GM19467 (cell line): Measurements from ENCODE around the gene FANCI.

Experiments used
- ATAC-seq: cut with Tn5 transposase; IDR thresholded peaks from one replicate; pipeline ENCODE4 v1.9.1; 2021; ENCODE audit warnings: mild to moderate bottlenecking, moderate library complexity; ENCODE audit not compliant: unreplicated experiment

Gene FANCI

DNA sequence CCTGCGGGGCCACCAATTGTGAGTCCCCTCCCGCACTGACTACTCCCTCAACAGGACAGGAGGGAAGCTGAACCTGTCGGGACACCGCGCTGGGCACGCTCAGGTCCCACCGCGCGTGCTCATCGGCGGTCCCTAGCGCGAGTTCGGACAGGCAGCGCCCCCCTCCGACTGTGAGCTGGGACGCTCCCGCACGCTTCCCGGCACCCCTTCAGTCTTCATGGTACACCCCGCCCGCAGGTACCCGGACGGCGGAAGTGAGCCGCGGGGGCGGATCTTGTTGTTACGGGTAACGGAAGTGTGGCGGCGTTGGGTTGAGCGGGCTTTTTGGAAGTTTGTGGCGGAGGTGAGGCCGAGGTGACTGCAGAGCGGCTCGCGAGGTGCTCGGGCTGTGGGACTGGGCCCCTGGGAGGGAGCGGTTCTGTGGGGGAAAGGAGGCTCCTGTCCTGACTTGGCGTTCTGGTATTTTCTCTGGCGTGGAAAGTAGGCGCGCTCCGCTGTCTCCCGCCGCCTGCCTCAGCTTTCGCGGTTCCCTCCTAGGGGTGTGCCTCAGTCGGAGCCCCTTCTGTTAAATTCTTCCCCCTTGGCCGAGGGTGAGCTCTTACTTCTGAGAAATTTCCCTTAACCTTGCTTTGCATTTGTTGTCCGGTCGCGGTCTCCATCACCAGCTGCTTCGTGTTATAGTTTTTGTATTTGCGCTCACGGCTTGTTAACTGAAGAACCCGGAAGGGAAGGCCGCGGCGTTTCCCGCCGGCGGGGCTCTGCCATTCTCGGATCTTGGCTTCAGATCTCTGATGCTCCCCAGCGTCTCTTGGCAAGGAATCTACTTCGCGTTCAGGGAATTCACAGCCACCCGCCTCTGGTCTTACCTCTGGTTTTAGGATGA, at the start of gene FANCI:
TSS of gene FANCI (plus strand) at position 289 of the 883 bp plus-strand sequence. CDS start 3,669 bp downstream, outside the sequence.
- peak; percentile 89 for ATAC-seq

- ATAC-seq: no peak
Observed at GRCh38 chr15:89194608-89195007, 49.2 kb upstream of the FANCI start.

GRCh38 chr15:89195836-89196235, 47.9 kb upstream of the FANCI start:
- ATAC-seq: no peak

DNA sequence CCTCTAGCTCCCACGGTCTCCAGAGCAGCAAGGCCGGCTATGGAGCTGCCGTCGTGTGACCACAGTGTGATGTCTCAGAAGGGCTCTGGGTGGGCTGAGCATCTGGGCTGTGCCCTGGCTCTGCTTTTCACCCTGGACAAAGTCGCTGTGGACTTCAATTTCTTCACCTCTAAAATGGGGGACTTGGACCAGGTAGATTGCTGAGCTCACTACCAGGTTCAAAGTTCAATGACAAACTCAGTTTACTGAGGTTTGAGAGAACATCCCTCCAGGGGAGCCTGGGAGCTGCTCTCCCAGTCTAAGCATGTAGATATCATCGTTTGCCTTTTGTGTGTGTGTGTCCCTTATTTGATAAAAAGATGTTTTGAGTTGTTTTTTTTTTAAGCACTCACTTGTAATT, 47.5 kb upstream of the FANCI start:
- ATAC-seq: no peak

- no peak for ATAC-seq
Observed at GRCh38 chr15:89196994-89197393, 46.8 kb upstream of the FANCI start.

- ATAC-seq: no peak
Observed at GRCh38 chr15:89197503-89197971, 46.2 kb upstream of the FANCI start.

GRCh38 chr15:89198196-89198595, 45.6 kb upstream of the FANCI start:
- ATAC-seq: no peak

GRCh38 chr15:89198934-89199333, 44.8 kb upstream of the FANCI start:
- no peak for ATAC-seq

GRCh38 chr15:89199746-89200145, 44.0 kb upstream of the FANCI start:
- no peak for ATAC-seq

- no peak for ATAC-seq
Observed at GRCh38 chr15:89200182-89200581, 43.6 kb upstream of the FANCI start.

GRCh38 chr15:89201465-89202005, 42.2 kb upstream of the FANCI start:
- no peak for ATAC-seq

GRCh38 chr15:89203705-89204273, 40.0 kb upstream of the FANCI start:
- ATAC-seq: no peak

DNA sequence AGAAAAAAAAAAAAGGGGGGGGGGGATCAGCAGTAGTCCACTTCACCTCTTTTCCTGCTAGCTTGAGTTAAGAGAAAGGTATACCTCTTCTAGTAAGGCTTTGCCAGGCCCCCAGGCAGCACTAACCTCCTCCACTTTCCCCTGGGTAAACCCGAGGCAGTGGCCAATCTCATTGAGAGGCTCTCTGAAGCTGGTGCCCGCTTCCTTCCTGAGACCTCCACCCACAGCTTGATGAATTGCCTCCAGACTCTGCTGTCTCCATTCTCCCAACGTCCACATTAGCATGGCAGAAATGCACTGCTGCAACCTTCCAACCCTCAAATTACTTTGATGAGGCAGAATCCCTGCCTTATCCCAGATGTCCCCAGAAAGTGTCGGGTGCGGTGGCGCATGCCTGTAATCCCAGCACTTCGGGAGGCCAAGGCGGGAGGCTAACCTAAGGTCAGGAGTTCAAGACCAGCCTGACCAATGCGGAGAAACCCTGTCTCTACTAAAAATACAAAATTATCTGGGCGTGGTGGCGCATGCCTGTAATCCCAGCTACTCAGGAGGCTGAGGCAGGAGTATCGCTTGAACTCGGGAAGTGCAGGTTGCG, 37.7 kb upstream of the FANCI start:
- ATAC-seq: no peak

- ATAC-seq: peak; percentile 79
Observed at GRCh38 chr15:89206908-89207331, 36.9 kb upstream of the FANCI start.

DNA sequence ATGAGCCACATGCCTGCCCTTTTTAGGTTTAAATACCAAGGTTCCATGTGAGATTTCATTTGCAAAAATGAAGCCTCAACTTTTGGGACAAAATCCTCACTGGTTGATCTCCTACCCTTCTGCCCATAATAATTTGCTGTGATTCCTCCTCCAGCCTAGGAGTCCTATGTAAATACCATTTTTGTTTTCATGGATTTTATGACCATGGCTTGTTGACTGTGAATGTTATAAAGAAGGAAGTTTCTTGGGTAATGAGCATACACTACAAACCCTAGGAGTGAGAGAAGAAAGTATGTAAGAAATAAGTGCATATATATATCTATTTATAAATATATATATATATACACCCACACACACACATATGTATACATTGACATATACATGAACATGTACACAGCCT, 35.5 kb upstream of the FANCI start:
- no peak for ATAC-seq

DNA sequence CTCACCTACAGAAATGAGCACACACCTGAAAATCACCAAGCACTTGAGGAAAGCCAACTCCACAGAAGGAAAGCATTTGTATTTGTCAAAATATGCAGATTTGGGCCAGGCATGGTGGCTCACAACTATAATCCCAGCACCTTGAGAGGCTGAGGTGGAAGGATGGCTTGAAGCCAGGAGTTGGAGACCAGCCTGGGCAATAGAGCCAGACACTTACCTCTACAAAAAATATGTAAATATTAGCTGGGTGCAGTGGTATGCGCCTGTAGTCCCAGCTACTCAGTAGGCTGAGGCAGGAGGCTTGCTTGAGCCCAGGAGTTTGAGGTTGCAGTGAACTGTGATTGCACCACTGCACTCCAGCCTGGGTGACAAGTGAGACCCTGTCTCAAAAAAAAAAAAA, 34.7 kb upstream of the FANCI start:
- ATAC-seq: no peak

GRCh38 chr15:89211678-89212170, 32.1 kb upstream of the FANCI start:
- no peak for ATAC-seq

- ATAC-seq: no peak
Observed at GRCh38 chr15:89215627-89216026, 28.2 kb upstream of the FANCI start.

DNA sequence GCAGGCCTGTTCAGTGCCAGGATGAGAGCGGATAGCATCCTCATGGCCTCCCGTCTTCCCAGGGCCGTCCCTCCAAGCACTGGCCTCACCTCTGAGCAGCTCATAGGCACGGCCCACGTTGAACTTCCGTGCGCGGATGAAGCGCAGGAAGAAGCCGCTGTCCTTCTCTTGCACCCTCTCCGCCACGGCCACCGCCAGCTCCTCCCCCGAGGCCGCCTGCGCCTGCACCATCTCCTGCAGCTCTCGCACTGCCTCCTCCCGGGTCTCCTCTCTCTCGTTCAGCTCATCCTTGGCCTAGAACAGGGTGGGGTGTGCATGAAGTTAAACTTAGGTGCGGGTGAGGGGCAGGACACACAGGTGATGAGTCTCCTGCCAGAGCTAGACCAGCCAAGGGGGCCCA, 26.7 kb upstream of the FANCI start:
- ATAC-seq: no peak

DNA sequence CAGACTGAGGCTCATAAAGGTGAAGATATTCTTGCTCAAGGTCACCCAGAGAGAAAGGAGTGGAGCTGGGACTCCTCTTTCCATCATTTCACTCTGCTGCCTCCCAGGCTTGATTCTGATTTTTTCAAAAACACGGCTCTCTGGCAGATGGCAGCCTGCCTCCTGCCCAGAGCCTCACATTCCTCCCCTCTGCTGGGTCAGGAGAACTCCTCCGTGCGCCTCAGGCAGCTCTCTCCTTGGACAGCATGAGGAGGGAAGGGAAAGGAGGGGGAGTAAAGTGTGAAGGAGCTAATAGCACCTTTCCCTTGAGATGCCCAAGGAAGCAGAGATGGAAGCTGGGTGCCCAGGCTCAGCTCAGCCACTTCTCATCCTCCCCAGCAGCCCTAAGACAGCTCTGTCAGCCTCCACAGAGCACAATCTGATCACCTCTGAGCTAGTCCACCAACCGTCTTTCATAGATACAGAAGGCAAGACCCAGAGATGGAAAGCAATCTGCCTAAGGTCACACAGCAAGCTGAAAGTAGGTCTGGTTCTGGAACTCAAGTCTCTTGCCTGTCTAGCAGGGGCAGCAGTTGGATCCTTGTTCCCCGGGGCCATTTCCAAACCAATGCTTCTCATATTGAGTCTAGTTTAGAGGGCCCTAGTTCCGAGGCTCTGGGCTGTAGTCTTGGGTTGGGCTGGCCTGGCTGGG, 25.9 kb upstream of the FANCI start:
- ATAC-seq: no peak

- ATAC-seq: no peak
Observed at GRCh38 chr15:89218531-89218930, 25.2 kb upstream of the FANCI start.
